Measurements from ENCODE around the gene DGKQ. TPM values are rescaled to one million over a fixed set of nuclear protein-coding genes. Genes with fewer than 3 reads are reported as not detected.

Gene DGKQ
- total and polyA plus RNA-seq, 10 donors = 6.3 to 26.3 (median 16.1) TPM

- 87 to 91% (median 90%) methylated on average over 19 of the region's 19 CpGs for WGBS, 5 donors
- Histone ChIP-seq H3K36me3 (peaks cover 0 to 58% (median 44%) of the 10 kb centered on the region in 6 donors), H3K4me3 (no peak overlapping the region), H3K27me3 (replicated peaks in 1 of 7) (no peaks in the 10 kb centered on the region), H3K9me3 (no peaks in the 10 kb centered on the region), H3K4me1 (peaks cover 8 to 52% (median 30%) of the 10 kb centered on the region in 6 donors), H3K27ac (no peak overlapping the region)
- DNase-seq = peak; percentile 63
- TF ChIP-seq CTCF (IDR thresholded peaks at IDR 0.05 in 8 of 11, conservative IDR thresholded peaks at IDR 0.05 in 3 of 11) (no peak), POLR2A (IDR thresholded peaks at IDR 0.05) (no peak)
- intact Hi-C loops (cut with DNase I; ENCODE audit: low total_unique reads) = no loop called here
Observed at GRCh38 chr4:912548-913279, 60.7 kb downstream of the DGKQ start.

GRCh38 chr4:911871-912490, 61.4 kb downstream of the DGKQ start:
- Histone ChIP-seq H3K27ac (no peak overlapping the region), H3K9me3 (no peaks in the 10 kb centered on the region), H3K4me3 (no peak overlapping the region), H3K27me3 (replicated peaks in 1 of 7) (no peaks in the 10 kb centered on the region), H3K4me1 (peaks cover 8 to 49% (median 30%) of the 10 kb centered on the region in 6 donors), H3K36me3 (peaks cover 0 to 66% (median 44%) of the 10 kb centered on the region in 6 donors)
- TF ChIP-seq POLR2AphosphoS5 (IDR thresholded peaks at IDR 0.05) = peak in 1 of 3 donors; percentile 28
- TF ChIP-seq POLR2A (IDR thresholded peaks at IDR 0.05) = no peak
- WGBS, 5 donors = 93 to 98% (median 96%) methylated on average over 27 to 29 of the region's 29 CpGs
- intact Hi-C loops (cut with DNase I; ENCODE audit: low total_unique reads) = no loop called here
- peak; percentile 64 for DNase-seq

DNA sequence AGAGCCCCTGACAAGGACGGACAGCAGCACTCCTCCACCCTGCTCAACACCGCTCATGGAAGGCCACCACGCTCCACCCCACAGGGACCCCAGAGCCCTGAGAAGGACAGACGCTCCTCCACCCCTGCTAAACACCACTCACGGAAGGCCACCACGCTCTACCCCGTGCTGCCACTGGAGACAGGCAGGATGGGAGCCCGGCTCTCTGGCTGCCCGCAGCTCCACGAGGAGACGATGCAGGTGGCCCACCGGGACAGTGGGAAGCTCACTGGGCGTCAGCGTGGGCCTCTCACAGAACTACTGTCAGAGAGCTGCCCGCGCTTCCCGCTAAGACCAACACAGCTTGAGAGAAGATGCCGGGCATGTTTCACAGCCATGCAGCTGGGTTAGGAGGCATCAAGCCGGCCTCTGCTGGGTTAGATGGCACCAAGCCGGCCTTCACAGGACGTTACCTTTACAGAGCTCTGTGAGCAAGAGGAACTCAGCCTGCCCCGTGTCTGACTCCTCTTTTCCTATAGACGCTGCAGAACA, 62.1 kb downstream of the DGKQ start:
- Histone ChIP-seq H3K36me3 (peaks cover 0 to 73% (median 44%) of the 10 kb centered on the region in 6 donors), H3K9me3 (no peaks in the 10 kb centered on the region), H3K27ac (no peak overlapping the region), H3K4me1 (peaks cover 8 to 42% (median 25%) of the 10 kb centered on the region in 6 donors), H3K4me3 (no peak overlapping the region), H3K27me3 (replicated peaks in 1 of 7) (no peaks in the 10 kb centered on the region)
- intact Hi-C loops (cut with DNase I; ENCODE audit: low total_unique reads) = no loop called here
- WGBS, 5 donors = 94 to 98% (median 97%) methylated on average over 5 to 23 of the region's 23 CpGs
- DNase-seq = peak; percentile 65
- TF ChIP-seq POLR2AphosphoS5 (IDR thresholded peaks at IDR 0.05) (peak in 1 of 3 donors; percentile 10), POLR2A (IDR thresholded peaks at IDR 0.05) (no peak)

GRCh38 chr4:910366-911091, 62.8 kb downstream of the DGKQ start:
- no peak overlapping the region for H3K4me3 ChIP-seq
- H3K36me3 ChIP-seq = peaks cover 0 to 80% (median 44%) of the 10 kb centered on the region in 6 donors
- peaks cover 5 to 35% (median 18%) of the 10 kb centered on the region in 6 donors for H3K4me1 ChIP-seq
- peak; percentile 52 for DNase-seq
- H3K27ac ChIP-seq = no peak overlapping the region
- no peaks in the 10 kb centered on the region for H3K27me3 ChIP-seq (replicated peaks in 1 of 7)
- intact Hi-C loops (cut with DNase I; ENCODE audit: low total_unique reads) = no loop called here
- WGBS, 5 donors = 95 to 97% (median 96%) methylated on average over 19 to 26 of the region's 26 CpGs
- no peaks in the 10 kb centered on the region for H3K9me3 ChIP-seq
- TF ChIP-seq POLR2AphosphoS5 (IDR thresholded peaks at IDR 0.05) = peak in 1 of 3 donors; percentile 42
- no peak for TF ChIP-seq CTCF (IDR thresholded peaks at IDR 0.05 in 8 of 11, conservative IDR thresholded peaks at IDR 0.05 in 3 of 11)
- TF ChIP-seq POLR2A (IDR thresholded peaks at IDR 0.05) = no peak

Measured in spleen (tissue), 11 donors.